Heart left ventricle (tissue), 16 donors: ENCODE measurements around the gene CDC42. TPM values are rescaled to one million over a fixed set of nuclear protein-coding genes. Genes with fewer than 3 reads are reported as not detected.
"Not testable (repeated sequence)": the region's sequence is repeated elsewhere in the genome, so short reads cannot be mapped to it uniquely, and the experiment has no call there.

Source experiments
- ATAC-seq, 4 donors: fragments of 200-7000 bp; cut with Tn5 transposase; one replicate each; pipeline ENCODE4 v1.9.1; 2020 to 2022; ENCODE audit warnings: moderate library complexity in 4 of 4, mild to moderate bottlenecking in 3 of 4, moderate number of reproducible peaks in 1 of 4
- DNase-seq, 5 donors: peaks; one replicate each; pipeline ENCODE4 v3.0.0-alpha.2; 2020
- H3K27ac ChIP-seq, 12 donors: fragments of 200-600 bp; sonication (generic) in 4 of 12; one replicate each; pipeline versions ENCODE4 v1.5.0 to v1.8.0; 2016 to 2022; ENCODE audit warnings: mild to moderate bottlenecking in 2 of 12
- H3K27me3 ChIP-seq, 9 donors: fragments of 200-600 bp; sonication (generic) in 2 of 9; one replicate each; pipeline versions ENCODE4 v1.5.1 to v1.8.0; 2016 to 2022; ENCODE audit warnings: mild to moderate bottlenecking in 3 of 9
- H3K36me3 ChIP-seq, 9 donors: fragments of 200-600 bp; sonication (generic) in 2 of 9; one replicate each; pipeline versions ENCODE4 v1.5.0 to v1.8.0; 2018 to 2022; ENCODE audit warnings: mild to moderate bottlenecking in 2 of 9
- H3K4me1 ChIP-seq, 12 donors: fragments of 200-600 bp; sonication (generic) in 4 of 12; one replicate each; pipeline versions ENCODE4 v1.5.0 to v1.8.0; 2016 to 2022; ENCODE audit warnings: mild to moderate bottlenecking in 3 of 12
- H3K4me3 ChIP-seq, 12 donors: fragments of 200-600 bp; sonication (generic) in 4 of 12; one replicate each; pipeline versions ENCODE4 v1.5.0 to v1.8.0; 2017 to 2022; ENCODE audit warnings: mild to moderate bottlenecking in 9 of 12, moderate library complexity in 4 of 12
- H3K9me3 ChIP-seq, 12 donors: fragments of 200-600 bp; sonication (generic) in 4 of 12; one replicate each; pipeline versions ENCODE4 v1.5.0 to v1.8.0; 2016 to 2022; ENCODE audit warnings: mild to moderate bottlenecking in 1 of 12
- CTCF ChIP-seq, 12 donors: fragments of 200-600 bp; sonication (generic) in 4 of 12; IDR thresholded peaks; one replicate each; pipeline versions ENCODE4 v1.5.0 to v1.8.0; 2018 to 2022; ENCODE audit warnings: antibody characterized with exemption in 12 of 12, mild to moderate bottlenecking in 5 of 12
- POLR2A ChIP-seq, 2 donors: fragments of 450-650 bp; IDR thresholded peaks; one replicate each; pipeline ENCODE4 v1.6.1; 2017; ENCODE audit warnings: antibody characterized with exemption in 2 of 2, mild to moderate bottlenecking in 2 of 2, moderate library complexity in 2 of 2
- WGBS, 4 donors: extraction: QIAGEN DNeasy Blood & Tissue Kit in 2 of 4; methylation state at CpG; one replicate each; pipeline versions ENCODE4 v1.1.5 to v1.1.7; 2013 to 2018; 5-methylcytosine and 5-hydroxymethylcytosine counted together
- intact Hi-C, 10 donors: fragments of 100-400 bp; cut with DNase I; formaldehyde crosslinking; loops; one replicate each; pipeline versions ENCODE4 v1.11.1 to v1.14.2; 2022
- long read RNA-seq, 3 donors: library from polyadenylated mRNA; unstranded; transcript quantifications; one replicate each; pipeline ENCODE4 v2.0.0, GENCODE V29; 2020 to 2021
- polyA plus RNA-seq, 2 donors: library from polyadenylated mRNA; stranded (reverse); fragments of 200-250 nt; gene quantifications; one replicate each; pipeline ENCODE4 v1.2.3, GENCODE V29; 2013
- total RNA-seq, 9 donors: library from RNA; depleted of rRNA in 2 of 9; stranded (reverse); fragments of >200 nt in 2 of 9; fragmentation: NEBNext Ultra II Directional in 3 of 9; extraction: Animal tissue kit (Norgen Biotek cat#: 25700) in 3 of 9; gene quantifications; one replicate each; pipeline versions ENCODE4 v1.1.0 to v1.2.4, GENCODE V29; 2016 to 2023
- donor health status: ischemic (EF 13 %, LVEDD 7.1; RV severe dilation, severe dysfunction).
- donor health status: healthy with polysubstance abuse.
- donor health status: DM: no; HTN: yes; CAD: no.
- donor health status: DM: no; HTN: no; CAD: no.
- donor health status: ischemic (EF 25% LVEDD 6.9; RV normal size, moderate dysfunction).
- donor health status: ischemic (EF 25% LVEDD 5.7; RV mildly dilated, moderate dysfunction).
- donor health status: healthy.
- donor health status: DM: yes; HTN: yes; CAD: no.
- donor health status: ischemic (EF 35%, LVEDD 5.7; RV mildly dilated, moderate dysfunction).
- donor health status: nonischemic (EF 11% LVEDD 7.7; RV severe dilation, severe dysfunction).
- donor health status: DM: yes; HTN: yes; CAD: no.
- donor health status: PGD.
- donor health status: ischemic (EF 29% LVEDD 5.4; RV normal size, mild dysfunction).
- donor health status: nonischemic (EF 23%, LVEDD 6.1; RV moderate dilation, normal function).

CDC42 gene
- total RNA-seq: 100 to 1,000 TPM; 135 to 260 (median 189) TPM
- 100 to 1,000 TPM in 1 of 2 donors, 10 to 100 TPM in 1; 74.3 to 184 TPM for polyA plus RNA-seq
- long read RNA-seq, donor 1, partial matches to known transcripts: 7 of 19 reads
- long read RNA-seq, donor 1, other reads (novel, unspliced or antisense): 12 of 19 reads
- long read RNA-seq, donor 2, transcript CDC42-201 (6 exons, 1,452 nt): major isoform, 7 of 141 reads
- long read RNA-seq, donor 2, partial matches to known transcripts: 48 of 141 reads
- long read RNA-seq, donor 2, other reads (novel, unspliced or antisense): 84 of 141 reads
- long read RNA-seq, donor 3, partial matches to known transcripts: 9 of 29 reads
- long read RNA-seq, donor 3, other reads (novel, unspliced or antisense): 18 of 29 reads

- peak; percentile 97 to 98 (median 98) for DNase-seq
- TF ChIP-seq POLR2A (IDR thresholded peaks at IDR 0.05) (peak; percentile 67 to 97), CTCF (IDR thresholded peaks at IDR 0.05) (no peak)
- no peaks in the 10 kb centered on the region for H3K27me3 ChIP-seq
- ATAC-seq: peak; percentile 97 to 99 (median 98)
- 16 to 34% (median 19%) methylated on average over 37 to 81 of the region's 81 CpGs for WGBS, 4 donors
- intact Hi-C loops: loop anchor here in 2 of 10 donors (2.0 kb wide), 1 partner anchor 28 kb away; no protein-coding TSS in a partner anchor
- H3K36me3 ChIP-seq: peaks cover 0 to 12% (median 0%) of the 10 kb centered on the region in 9 donors
- H3K4me1 ChIP-seq: peaks cover 12 to 56% (median 36%) of the 10 kb centered on the region in 12 donors
- H3K9me3 ChIP-seq: no peaks in the 10 kb centered on the region
- peak within 1 kb of the TSS; percentile 57 to 98 (median 78) for H3K4me3 ChIP-seq
- peak within 1 kb of the TSS; percentile 94 to 100 (median 98) for H3K27ac ChIP-seq
Measured at GRCh38 chr1:22052115-22053016, at the start of gene CDC42. Gene CDC42 (plus strand): TSS chr1:22052709. CDS start chr1:22078479, 25,770 bp downstream.

- ATAC-seq, H3K9me3 ChIP-seq, H3K4me1 ChIP-seq, H3K4me3 ChIP-seq, H3K27ac ChIP-seq, H3K36me3 ChIP-seq, intact Hi-C loops, H3K27me3 ChIP-seq: not testable (repeated sequence)
- peak in 1 of 5 donors; percentile 18 for DNase-seq
- WGBS, 4 donors: 76 to 92% (median 88%) methylated on average over 8 of the region's 8 CpGs
Measured at GRCh38 chr1:22002875-22003274, 49.6 kb upstream of the CDC42 start.

GRCh38 chr1:22003959-22004358, 48.5 kb upstream of the CDC42 start:
- intact Hi-C loops, H3K27me3 ChIP-seq, H3K9me3 ChIP-seq, H3K27ac ChIP-seq, H3K4me3 ChIP-seq, ATAC-seq, H3K4me1 ChIP-seq, H3K36me3 ChIP-seq: not testable (repeated sequence)
- WGBS, 4 donors: 90 to 100% (median 96%) methylated on average over 2 to 3 of the region's 3 CpGs
- DNase-seq: peak in 1 of 5 donors; percentile 18

- H3K4me3 ChIP-seq, intact Hi-C loops, H3K4me1 ChIP-seq, H3K27ac ChIP-seq, H3K9me3 ChIP-seq, H3K27me3 ChIP-seq, H3K36me3 ChIP-seq: not testable (repeated sequence)
- ATAC-seq (peak; percentile 45 to 89 (median 84)), DNase-seq (peak in 4 of 5 donors; percentile 18 to 53 (median 42))
- WGBS, 4 donors: 67 to 69% (median 69%) methylated on average over 18 of the region's 18 CpGs
- TF ChIP-seq CTCF (IDR thresholded peaks at IDR 0.05): peak; percentile 11 to 44 (median 30)
Measured at GRCh38 chr1:22005261-22006149, 47.0 kb upstream of the CDC42 start.

- H3K27me3 ChIP-seq, intact Hi-C loops, ATAC-seq, H3K27ac ChIP-seq, H3K4me3 ChIP-seq, H3K36me3 ChIP-seq, H3K9me3 ChIP-seq, H3K4me1 ChIP-seq: not testable (repeated sequence)
- DNase-seq: peak in 2 of 5 donors; percentile 1 to 2
- WGBS, 4 donors: 76 to 82% (median 81%) methylated on average over 12 to 13 of the region's 13 CpGs
Measured at GRCh38 chr1:22006736-22007135, 45.8 kb upstream of the CDC42 start.

GRCh38 chr1:22007262-22007661, 45.2 kb upstream of the CDC42 start:
- intact Hi-C loops, H3K4me1 ChIP-seq: not testable (repeated sequence)
- 85 to 95% (median 89%) methylated on average over 6 to 9 of the region's 10 CpGs for WGBS, 4 donors

GRCh38 chr1:22009566-22009965, 42.9 kb upstream of the CDC42 start:
- ATAC-seq, H3K4me1 ChIP-seq, H3K9me3 ChIP-seq, H3K27me3 ChIP-seq, H3K36me3 ChIP-seq, H3K27ac ChIP-seq, intact Hi-C loops, H3K4me3 ChIP-seq: not testable (repeated sequence)
- DNase-seq: peak in 1 of 5 donors; percentile 38
- WGBS, 4 donors: 75 to 78% (median 77%) methylated on average over 8 to 11 of the region's 11 CpGs

More at GRCh38 chr1:22007262-22007661, 45.2 kb upstream of the CDC42 start:
- not testable (repeated sequence) for H3K27me3 ChIP-seq, ATAC-seq, H3K27ac ChIP-seq, H3K9me3 ChIP-seq, H3K4me3 ChIP-seq, H3K36me3 ChIP-seq
- DNase-seq: peak in 2 of 5 donors; percentile 7 to 24

GRCh38 chr1:22012752-22013151, 39.8 kb upstream of the CDC42 start:
- H3K4me3 ChIP-seq, H3K27ac ChIP-seq, H3K9me3 ChIP-seq, ATAC-seq, H3K27me3 ChIP-seq, H3K36me3 ChIP-seq, H3K4me1 ChIP-seq, DNase-seq, intact Hi-C loops: not testable (repeated sequence)
- 68 to 88% (median 81%) methylated on average over 4 of the region's 4 CpGs for WGBS, 4 donors
